GM23338 (cell line): ENCODE data around the gene KIAA2012. TPM values are rescaled to one million over a fixed set of nuclear protein-coding genes. Genes with fewer than 3 reads are reported as not detected.

ENCODE experiments used
- ATAC-seq: fragments of 200-7000 bp; cut with Tn5 transposase; 3 replicates; pipeline ENCODE4 v1.9.1; 2020
- DNase-seq: peaks from one replicate; pipeline ENCODE4 v3.0.0-alpha.2; 2015; ENCODE audit warnings: low spot score
- H2AFZ ChIP-seq: fragments of 200-600 bp; sonication (generic); 2 replicates; pipeline ENCODE4 v1.8.0; 2016; ENCODE audit warnings: antibody characterized with exemption, mild to moderate bottlenecking, moderate library complexity
- H3F3A ChIP-seq: fragments of 200-600 bp; sonication (generic); replicated peaks from 2 replicates; pipeline ENCODE4 v1.8.0; 2017; ENCODE audit warnings: antibody characterized with exemption, mixed run types, low read depth
- H3K27ac ChIP-seq: fragments of 200-600 bp; sonication (generic); 2 replicates; pipeline ENCODE4 v1.6.1; 2016; ENCODE audit warnings: low read depth
- H3K27me3 ChIP-seq: fragments of 200-600 bp; sonication (generic); 2 replicates; pipeline ENCODE4 v1.8.0; 2016; ENCODE audit warnings: mild to moderate bottlenecking, mixed run types, moderate library complexity; ENCODE audit not compliant: insufficient read depth
- H3K36me3 ChIP-seq: fragments of 200-600 bp; sonication (generic); 2 replicates; pipeline ENCODE4 v1.8.0; 2016; ENCODE audit warnings: mild to moderate bottlenecking; ENCODE audit not compliant: insufficient read depth
- H3K4me1 ChIP-seq: fragments of 200-600 bp; sonication (generic); 2 replicates; pipeline ENCODE4 v1.8.0; 2016; ENCODE audit warnings: mild to moderate bottlenecking, moderate library complexity; ENCODE audit not compliant: insufficient read depth
- H3K4me2 ChIP-seq: fragments of 200-600 bp; sonication (generic); 2 replicates; pipeline ENCODE4 v1.7.1; 2017; ENCODE audit warnings: mixed run types
- H3K4me3 ChIP-seq: fragments of 200-600 bp; sonication (generic); 2 replicates; pipeline ENCODE4 v1.6.1; 2016; ENCODE audit warnings: mixed run types
- H3K79me2 ChIP-seq: fragments of 200-600 bp; sonication (generic); replicated peaks from 2 replicates; pipeline ENCODE4 v1.8.0; 2017; ENCODE audit warnings: mild to moderate bottlenecking; ENCODE audit not compliant: insufficient read depth
- H3K9me2 ChIP-seq: fragments of 200-600 bp; sonication (generic); 2 replicates; pipeline ENCODE4 v1.8.0; 2017; ENCODE audit not compliant: insufficient read depth
- H4K20me1 ChIP-seq: fragments of 200-600 bp; sonication (generic); replicated peaks from 2 replicates; pipeline ENCODE4 v1.8.0; 2017; ENCODE audit warnings: mild to moderate bottlenecking; ENCODE audit not compliant: insufficient read depth
- H3K27ac Mint-ChIP-seq: 2 replicates; pipeline ENCODE4 v1.8.0; 2020; ENCODE audit warnings: inconsistent platforms, mild to moderate bottlenecking, moderate library complexity, mixed read lengths
- H3K27me3 Mint-ChIP-seq: 3 replicates; pipeline ENCODE4 v1.8.0; 2022; ENCODE audit warnings: low read depth, mild to moderate bottlenecking, moderate library complexity, mixed read lengths, inconsistent platforms; ENCODE audit not compliant: insufficient read depth, poor library complexity
- H3K36me3 Mint-ChIP-seq: 3 replicates; pipeline ENCODE4 v1.8.0; 2021; ENCODE audit warnings: low read depth, mild to moderate bottlenecking, inconsistent platforms, moderate library complexity, mixed read lengths
- H3K4me1 Mint-ChIP-seq: 3 replicates; pipeline ENCODE4 v1.8.0; 2020; ENCODE audit warnings: mild to moderate bottlenecking, inconsistent platforms, mixed read lengths
- H3K4me3 Mint-ChIP-seq: 3 replicates; pipeline ENCODE4 v1.8.0; 2021; ENCODE audit warnings: moderate library complexity, mild to moderate bottlenecking, inconsistent platforms, mixed read lengths
- H3K9me3 Mint-ChIP-seq: 3 replicates; pipeline ENCODE4 v1.8.0; 2020; ENCODE audit warnings: moderate library complexity, mild to moderate bottlenecking, inconsistent platforms, mixed read lengths
- EZH2 ChIP-seq: fragments of 200-600 bp; sonication (generic); IDR thresholded peaks from one replicate; pipeline ENCODE4 v1.8.0; 2017; ENCODE audit warnings: antibody characterized with exemption, mild to moderate bottlenecking, low read depth; ENCODE audit not compliant: unreplicated experiment
- REST ChIP-seq: IDR thresholded peaks from one replicate; pipeline ENCODE4 v1.6.1; 2018; ENCODE audit warnings: antibody characterized with exemption; ENCODE audit not compliant: unreplicated experiment
- STAT1 ChIP-seq: IDR thresholded peaks from one replicate; pipeline ENCODE4 v1.6.1; 2016; ENCODE audit warnings: antibody characterized with exemption; ENCODE audit not compliant: unreplicated experiment
- ZNF114 ChIP-seq: fragments of 250-450 bp; sonication (Bioruptor Pico); IDR thresholded peaks from 2 replicates; pipeline ENCODE4 v1.5.0; 2020; ENCODE audit warnings: mild to moderate bottlenecking, moderate library complexity
- ZNF462 ChIP-seq: fragments of 250-450 bp; sonication (Bioruptor Pico); IDR thresholded peaks from 2 replicates; pipeline ENCODE4 v1.5.0; 2020; ENCODE audit warnings: mild to moderate bottlenecking, moderate library complexity
- polyA plus RNA-seq: library from polyadenylated mRNA; unstranded; fragments of >200 nt; fragmentation: Nextera tagmentation; extraction: Ambion mirVana; gene quantifications from 2 replicates; pipeline ENCODE4 v1.2.1, GENCODE V29; 2016
- total RNA-seq: library from RNA; depleted of rRNA; stranded (reverse); fragments of >200 nt; shearing (Covaris generic); gene quantifications from 2 replicates; pipeline ENCODE4 v1.2.3, GENCODE V29; 2014

KIAA2012 gene
- total and polyA plus RNA-seq, 2 experiments from 2014 or later: 0.03 to 0.08 TPM

DNA sequence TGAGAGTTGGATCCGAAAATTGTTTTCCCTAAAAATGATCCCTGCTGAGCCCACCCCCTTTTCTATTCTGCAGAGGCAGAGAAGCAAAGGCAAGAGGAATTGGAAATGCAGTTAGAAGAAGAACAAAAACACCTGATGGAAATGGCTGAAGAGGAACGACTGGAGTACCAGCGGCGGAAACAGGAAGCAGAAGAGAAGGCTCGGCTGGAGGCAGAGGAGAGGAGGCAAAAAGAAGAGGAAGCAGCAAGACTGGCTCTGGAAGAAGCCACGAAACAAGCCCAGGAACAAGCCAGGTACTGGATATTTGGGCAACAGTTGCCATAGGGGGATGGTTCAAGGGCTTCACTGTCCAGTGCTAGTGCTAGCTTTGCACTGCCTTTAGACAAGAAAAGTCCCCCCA is 123.7 kb downstream of the KIAA2012 start (continued):
- TF ChIP-seq ZNF462 (CRISPR knock-in tag) (no peak), STAT1 (no peak)

DNA sequence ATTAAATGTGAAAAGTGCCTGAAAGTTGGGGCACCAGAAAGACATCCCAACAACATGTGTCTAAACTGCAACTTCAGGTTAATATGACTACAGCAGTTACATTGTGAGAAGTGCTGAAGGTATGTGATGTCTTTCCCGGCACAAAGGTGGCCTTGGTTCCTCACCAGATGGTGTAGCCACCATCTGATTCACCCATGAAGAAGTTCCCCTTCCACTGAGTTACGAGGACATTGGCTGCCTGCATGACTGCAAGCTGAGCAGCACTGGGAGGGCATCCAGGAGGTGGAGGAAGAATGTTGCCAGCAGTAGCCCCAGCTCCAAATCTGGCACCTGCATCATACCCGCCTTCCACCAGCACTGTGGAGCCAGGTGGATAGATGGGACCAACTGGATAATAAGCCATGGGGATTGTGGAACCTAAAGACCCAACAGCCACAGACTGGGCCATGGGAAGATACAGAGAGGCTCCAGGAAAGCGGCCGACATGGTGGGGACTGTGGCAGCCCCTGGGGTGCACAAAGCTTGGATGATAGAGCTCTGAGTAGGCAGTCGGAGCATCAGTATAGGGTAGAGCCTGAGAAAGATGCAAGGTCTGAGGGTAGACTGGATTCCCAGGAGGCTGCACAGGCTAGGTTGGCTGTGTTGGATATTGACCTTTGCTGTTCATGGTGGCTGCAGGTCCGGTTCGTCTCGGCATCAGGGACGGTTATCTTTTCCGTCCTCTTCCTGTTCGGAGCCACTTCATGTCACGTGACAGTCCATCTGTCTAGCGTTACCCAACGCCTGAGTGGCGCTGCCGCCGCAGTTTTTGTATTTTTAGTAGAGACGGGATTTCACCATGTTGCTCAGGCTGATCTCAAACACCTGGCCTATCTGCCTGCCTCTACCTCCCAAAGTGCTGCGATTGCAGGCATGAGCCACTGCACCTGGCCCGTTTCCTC is 128.4 kb downstream of the KIAA2012 start:
- ATAC-seq: no peak; the same call in 2 of the 3 replicates
- Mint-ChIP-seq H3K36me3 (peaks cover 12% of the 10 kb centered on the region), H3K9me3 (no peaks in the 10 kb centered on the region)
- TF ChIP-seq ZNF114 (CRISPR knock-in tag): no peak
- no peak for TF ChIP-seq REST
- TF ChIP-seq EZH2: no peak

More for the DNA sequence above, 128.4 kb downstream of the KIAA2012 start:
- no peak for DNase-seq
- Histone ChIP-seq H3F3A (0 out of 2 replicates have a peak, but pooled peaks cover 10% of the 10 kb centered on the region), H3K27me3 (no peaks in the 10 kb centered on the region), H2AFZ (no peak overlapping the region), H3K4me1 (no peaks in the 10 kb centered on the region), H3K27ac (no peak overlapping the region), H3K4me2 (no peak overlapping the region), H3K9me2 (no peaks in the 10 kb centered on the region), H3K4me3 (no peak overlapping the region), H3K79me2 (0 out of 2 replicates have a peak, but pooled peaks cover under 1% of the 10 kb centered on the region), H4K20me1 (peaks cover 3% of the 10 kb centered on the region; the same call in 1 of the 2 replicates), H3K36me3 (peaks cover 5% of the 10 kb centered on the region; the same call in 1 of the 2 replicates)
- H3K4me1 Mint-ChIP-seq: peaks cover 6% of the 10 kb centered on the region
- H3K4me3 Mint-ChIP-seq: no peak overlapping the region
- no peak overlapping the region for H3K27ac Mint-ChIP-seq
- peaks cover 4% of the 10 kb centered on the region for H3K27me3 Mint-ChIP-seq
